K562 (cell line): ENCODE measurements around the gene CHAD. TPM values are rescaled to one million over a fixed set of nuclear protein-coding genes. Genes with fewer than 3 reads are reported as not detected.

ENCODE experiments used
- ATAC-seq: fragments of 200-7000 bp; cut with Tn5 transposase; 3 replicates; pipeline ENCODE4 v1.9.1; 2020; ENCODE audit warnings: moderate library complexity
- BruUV-seq: library from RNA; stranded (reverse); fragments of 400-500 nt; replicated peaks from 2 replicates; lab custom pipeline; 2021; lab: Mats Ljungman, UMichigan
- CTCF ChIA-PET: fragments of 300-600 bp; formaldehyde crosslinking; extraction: SDS; loops from one replicate; lab custom pipeline; 2021; ENCODE audit warnings: low intra/inter-chr PET ratio; lab: Yijun Ruan, JAX
- POLR2A ChIA-PET: fragments of 300-600, 350-650 bp; sonication (Branson Sonifier 250); formaldehyde crosslinking; extraction: SDS; loops from one replicate; lab custom pipeline; 2021; ENCODE audit warnings: antibody characterized with exemption, inconsistent platforms; lab: Yijun Ruan, JAX
- DNase-seq, 4 experiments: peaks; one replicate each; pipeline versions ENCODE4 v3.0.0 to v3.0.0-alpha.2; 2011 to 2018; ENCODE audit warnings: low spot score in 3 of 4, mixed read lengths in 3 of 4; ENCODE audit errors: extremely low read depth in 1 of 4
- FAIRE-seq: peaks from 2 replicates; lab custom pipeline; 2011; peaks lifted over from hg19 to GRCh38; lab: Jason Lieb, UNC
- H2AFZ ChIP-seq: 2 replicates; pipeline ENCODE4 v1.6.0; 2011; ENCODE audit warnings: low read depth, low read length, control low read depth, inconsistent platforms
- H3K27ac ChIP-seq: fragments of 200-600 bp; 3 replicates; pipeline ENCODE4 v1.8.0; 2011; ENCODE audit warnings: low read depth, mild to moderate bottlenecking, control low read depth, inconsistent platforms, low read length, moderate library complexity, mixed read lengths; ENCODE audit errors: extremely low read depth
- H3K27me3 ChIP-seq, 2 experiments: fragments of 300-600 bp in 1 of 2; 2 replicates in 1 of 2; 3 replicates in 1 of 2; pipeline versions ENCODE4 v1.6.0 to v1.8.0; 2011; ENCODE audit warnings: inconsistent platforms in 2 of 2, low read length in 2 of 2, mild to moderate bottlenecking in 1 of 2, mixed read lengths in 1 of 2, moderate library complexity in 1 of 2; ENCODE audit not compliant: control insufficient read depth in 2 of 2, insufficient read depth in 2 of 2
- H3K36me3 ChIP-seq: fragments of 300-600 bp; 3 replicates; pipeline ENCODE4 v1.8.0; 2011; ENCODE audit warnings: mild to moderate bottlenecking, low read length, inconsistent platforms; ENCODE audit not compliant: control insufficient read depth, insufficient read depth
- H3K4me1 ChIP-seq, 2 experiments: fragments of 200-600 bp in 1 of 2; replicated peaks in 1 of 2; 2 replicates in 1 of 2; 3 replicates in 1 of 2; pipeline versions ENCODE4 v1.5.1 to v1.8.0; 2011; ENCODE audit warnings: inconsistent platforms in 2 of 2, low read length in 2 of 2, mild to moderate bottlenecking in 1 of 2, mixed read lengths in 1 of 2, moderate library complexity in 1 of 2; ENCODE audit not compliant: control insufficient read depth in 2 of 2, insufficient read depth in 2 of 2
- H3K4me2 ChIP-seq: 2 replicates; pipeline ENCODE4 v1.6.1; 2011; ENCODE audit warnings: low read length, control low read depth, inconsistent platforms, mixed read lengths; ENCODE audit not compliant: insufficient read depth
- H3K4me3 ChIP-seq: fragments of 200-600 bp; sonication (generic), shearing (Covaris generic); 2 replicates; pipeline ENCODE4 v1.5.1; 2016; ENCODE audit warnings: control low read depth, inconsistent platforms
- H3K79me2 ChIP-seq: fragments of 200-600 bp; 3 replicates; pipeline ENCODE4 v1.8.0; 2011; ENCODE audit warnings: low read length, inconsistent platforms; ENCODE audit not compliant: control insufficient read depth, insufficient read depth
- H3K9ac ChIP-seq, 2 experiments: 2 replicates each; pipeline versions ENCODE4 v1.6.0 to v1.6.1; 2011; ENCODE audit warnings: low read depth in 2 of 2, low read length in 2 of 2, control low read depth in 1 of 2, inconsistent platforms in 1 of 2, mild to moderate bottlenecking in 1 of 2, mixed read lengths in 1 of 2; ENCODE audit not compliant: insufficient read depth in 1 of 2
- H3K9me1 ChIP-seq: one replicate; pipeline ENCODE4 v1.6.0; 2011; ENCODE audit warnings: inconsistent platforms, mild to moderate bottlenecking, low read length, moderate library complexity; ENCODE audit not compliant: control insufficient read depth, insufficient read depth
- H3K9me3 ChIP-seq: replicated peaks from 2 replicates; pipeline ENCODE4 v1.5.1; 2011; ENCODE audit warnings: low read depth, low read length, inconsistent platforms; ENCODE audit not compliant: control insufficient read depth, insufficient read depth
- H4K20me1 ChIP-seq: replicated peaks from 2 replicates; pipeline ENCODE4 v1.6.1; 2011; ENCODE audit warnings: low read length, inconsistent platforms, mixed read lengths; ENCODE audit not compliant: control insufficient read depth, insufficient read depth
- CHD1 ChIP-seq: fragments of 200-600 bp; sonication (generic); IDR thresholded peaks from one replicate; pipeline ENCODE4 v1.6.1; 2012; ENCODE audit warnings: mild to moderate bottlenecking, moderate library complexity, low read length, inconsistent platforms
- CXXC5 ChIP-seq: fragments of 250-450 bp; sonication (Bioruptor Pico); IDR thresholded peaks from 2 replicates; pipeline ENCODE4 v1.8.0; 2022; ENCODE audit warnings: inconsistent platforms, mild to moderate bottlenecking, moderate library complexity
- EP300 ChIP-seq: IDR thresholded peaks from 2 replicates; pipeline ENCODE4 v1.6.1; 2012; ENCODE audit warnings: low read length, improper control_type of control experiment
- HCFC1 ChIP-seq: IDR thresholded peaks from 2 replicates; pipeline ENCODE4 v1.6.1; 2012; ENCODE audit warnings: low read depth, low read length, improper control_type of control experiment
- L3MBTL2 ChIP-seq: fragments of 450-650 bp; IDR thresholded peaks from 2 replicates; pipeline ENCODE4 v1.6.1; 2016; ENCODE audit warnings: mild to moderate bottlenecking, moderate library complexity
- SREBF1 ChIP-seq: fragments of 150-350 bp; IDR thresholded peaks from 2 replicates; pipeline ENCODE4 v1.6.1; 2014; ENCODE audit warnings: antibody characterized with exemption, low read depth, low read length, borderline replicate concordance
- TAF9B ChIP-seq: fragments of 450-650 bp; IDR thresholded peaks from 2 replicates; pipeline ENCODE4 v1.6.1; 2018; ENCODE audit warnings: mild to moderate bottlenecking; ENCODE audit not compliant: partially characterized antibody
- USF2 ChIP-seq: sonication (generic); formaldehyde crosslinking; IDR thresholded peaks from 2 replicates; pipeline ENCODE4 v1.5.0; 2020; ENCODE audit warnings: missing genetic modification reagents
- ZEB2 ChIP-seq: fragments of 450-650 bp; IDR thresholded peaks from 2 replicates; pipeline ENCODE4 v1.6.1; 2016
- ZNF3 ChIP-seq: fragments of 250-450 bp; sonication (Bioruptor Pico); IDR thresholded peaks from 2 replicates; pipeline ENCODE4 v1.5.0; 2021; ENCODE audit warnings: mild to moderate bottlenecking, moderate library complexity
- ZNF444 ChIP-seq: fragments of 250-450 bp; sonication (Bioruptor Pico); IDR thresholded peaks from 2 replicates; pipeline ENCODE4 v1.4.0; 2020; ENCODE audit warnings: mild to moderate bottlenecking, moderate library complexity
- ZNF780A ChIP-seq: fragments of 250-450 bp; sonication (Bioruptor Pico); IDR thresholded peaks from 2 replicates; pipeline ENCODE4 v1.5.0; 2021; ENCODE audit warnings: mild to moderate bottlenecking
- ZZZ3 ChIP-seq: fragments of 450-650 bp; IDR thresholded peaks from 2 replicates; pipeline ENCODE4 v1.6.1; 2016; ENCODE audit warnings: antibody characterized with exemption, mild to moderate bottlenecking, moderate library complexity
- WGBS: fragments of 100-300 bp; shearing (Covaris generic); methylation state at CpG from one replicate; pipeline ENCODE4 v1.1.6; 2016; ENCODE audit warnings: low coverage, mixed read lengths; ENCODE audit not compliant: insufficient coverage; ENCODE audit errors: missing lambda C conversion rate; 5-methylcytosine and 5-hydroxymethylcytosine counted together
- in situ Hi-C: fragments of 300-500 bp; cut with MboI; formaldehyde crosslinking; loops from 4 replicates; pipeline ENCODE4 v1.15.0; 2018; ENCODE audit warnings: inconsistent platforms, mixed read lengths
- intact Hi-C: fragments of 100-400 bp; cut with micrococcal nuclease; formaldehyde crosslinking; loops from 2 replicates; pipeline ENCODE4 v1.14.2; 2022
- polyA plus RNA-seq, 8 experiments: library from polyadenylated mRNA; depleted of rRNA in 4 of 8; stranded (reverse) in 5 of 8; unstranded in 3 of 8; fragments of >200 nt; fragmentation: Nextera tagmentation in 2 of 8; fragmentation: Illumina TruSeq in 1 of 8; extraction: Ambion mirVana in 2 of 8; extraction: Trizol in 1 of 8; gene quantifications; 2 replicates each; pipeline versions ENCODE4 v1.2.1 to v1.2.3, GENCODE V29; 2011 to 2014; ENCODE audit warnings: inconsistent platforms in 1 of 8, missing spikeins in 1 of 8
- total RNA-seq, 7 experiments: library from RNA; depleted of rRNA in 6 of 7; stranded (reverse); fragments of >200 nt in 6 of 7; fragmentation: Illumina TruSeq in 2 of 7; extraction: Trizol in 2 of 7; gene quantifications; 2 replicates each; pipeline versions ENCODE4 v1.2.1 to v1.2.3, GENCODE V29; 2011 to 2021; ENCODE audit warnings: low replicate concordance in 1 of 7
- TF ChIP-seq, protein P1 (sequence below): IDR thresholded peaks from 2 replicates; pipeline ENCODE4 v1.6.1; 2011; ENCODE audit warnings: borderline replicate concordance, low read depth, mild to moderate bottlenecking, moderate library complexity, low read length; ENCODE audit not compliant: insufficient read depth, poor library complexity, severe bottlenecking
- TF ChIP-seq, protein P2 (sequence below): sonication (generic); formaldehyde crosslinking; IDR thresholded peaks from 2 replicates; pipeline ENCODE4 v1.8.1; 2023; ENCODE audit warnings: mild to moderate bottlenecking, missing genetic modification reagents, moderate library complexity

CHAD gene
- total and polyA plus RNA-seq, 9 of the 15 experiments (the other 6 are each of a cell fraction or from before 2014, with no cell fraction given), result not detected

DNA sequence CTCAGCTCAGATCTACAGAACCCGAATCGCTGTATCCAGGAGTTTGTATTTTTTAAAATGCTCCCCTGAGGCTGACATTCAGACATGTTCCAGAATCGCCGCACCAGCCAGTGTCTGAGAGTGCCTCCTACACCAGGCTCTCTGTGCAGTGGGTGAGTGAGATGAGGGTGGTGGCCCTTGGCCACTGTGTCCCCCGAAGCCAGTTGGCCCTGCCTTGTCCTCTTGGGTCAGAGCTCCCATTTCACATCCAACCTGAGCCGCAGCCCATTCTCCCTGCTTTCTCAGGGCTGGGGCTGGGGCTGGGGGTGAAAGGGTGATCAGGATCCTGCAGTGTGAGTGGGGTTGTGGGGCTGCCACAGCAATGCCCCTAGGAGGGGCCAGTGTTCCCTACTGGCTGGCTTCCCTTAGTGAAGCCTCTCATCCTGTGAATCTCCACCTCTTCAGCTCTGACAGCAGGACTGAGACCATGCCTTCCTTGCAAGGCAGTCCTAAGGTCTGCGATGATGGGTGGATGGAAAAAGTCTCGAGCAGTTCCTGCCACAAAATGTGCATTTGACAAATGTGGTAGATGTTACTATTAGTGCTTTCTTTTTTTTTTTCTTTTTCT, 26.6 kb upstream of the CHAD start (continued):
- TF ChIP-seq, protein P1, sequence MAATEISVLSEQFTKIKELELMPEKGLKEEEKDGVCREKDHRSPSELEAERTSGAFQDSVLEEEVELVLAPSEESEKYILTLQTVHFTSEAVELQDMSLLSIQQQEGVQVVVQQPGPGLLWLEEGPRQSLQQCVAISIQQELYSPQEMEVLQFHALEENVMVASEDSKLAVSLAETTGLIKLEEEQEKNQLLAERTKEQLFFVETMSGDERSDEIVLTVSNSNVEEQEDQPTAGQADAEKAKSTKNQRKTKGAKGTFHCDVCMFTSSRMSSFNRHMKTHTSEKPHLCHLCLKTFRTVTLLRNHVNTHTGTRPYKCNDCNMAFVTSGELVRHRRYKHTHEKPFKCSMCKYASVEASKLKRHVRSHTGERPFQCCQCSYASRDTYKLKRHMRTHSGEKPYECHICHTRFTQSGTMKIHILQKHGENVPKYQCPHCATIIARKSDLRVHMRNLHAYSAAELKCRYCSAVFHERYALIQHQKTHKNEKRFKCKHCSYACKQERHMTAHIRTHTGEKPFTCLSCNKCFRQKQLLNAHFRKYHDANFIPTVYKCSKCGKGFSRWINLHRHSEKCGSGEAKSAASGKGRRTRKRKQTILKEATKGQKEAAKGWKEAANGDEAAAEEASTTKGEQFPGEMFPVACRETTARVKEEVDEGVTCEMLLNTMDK, result no peak

DNA sequence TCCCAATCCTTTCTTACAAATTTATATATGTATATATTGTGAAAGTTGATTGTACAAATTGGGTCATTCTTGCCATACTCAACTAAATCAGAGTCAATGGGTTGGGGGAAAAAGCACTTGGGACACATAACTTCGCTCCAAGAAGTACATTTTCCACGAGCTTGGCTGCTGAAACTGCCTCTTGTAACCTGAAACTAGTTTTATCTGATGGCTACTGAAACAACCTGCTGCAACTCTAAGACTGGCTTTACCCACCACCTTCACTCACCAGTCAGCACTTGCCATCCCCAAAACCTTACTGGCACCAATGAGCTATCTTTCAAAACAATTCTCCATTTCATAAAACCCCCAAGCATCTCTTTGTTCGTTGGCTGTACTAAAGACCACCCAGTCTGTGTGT, 25.1 kb upstream of the CHAD start:
- intact Hi-C loops, result no loop called here
- FAIRE-seq (no peak), ATAC-seq (0 out of 3 replicates have a peak, but pooled peaks have one; percentile 32), DNase-seq (no peak)
- no TSS peak for BruUV-seq
- no peaks in the 10 kb centered on the region; a peak in 1 of 5 replicates for H3K27me3 ChIP-seq
- 0 out of 2 replicates have a peak, but pooled peaks have one; percentile 23 for TF ChIP-seq HCFC1
- no peak for TF ChIP-seq ZZZ3
- no peak for TF ChIP-seq USF2 (CRISPR knock-in tag)
- no peak for TF ChIP-seq ZNF3 (CRISPR knock-in tag)
- TF ChIP-seq CHD1, result no peak
- TF ChIP-seq CXXC5 (CRISPR knock-in tag), result no peak
- no peak for TF ChIP-seq L3MBTL2
- TF ChIP-seq SREBF1, result no peak
- TF ChIP-seq TAF9B, result no peak
- peak; percentile 99 for TF ChIP-seq ZEB2
- TF ChIP-seq ZNF444 (CRISPR knock-in tag), result no peak
- TF ChIP-seq, protein P2, sequence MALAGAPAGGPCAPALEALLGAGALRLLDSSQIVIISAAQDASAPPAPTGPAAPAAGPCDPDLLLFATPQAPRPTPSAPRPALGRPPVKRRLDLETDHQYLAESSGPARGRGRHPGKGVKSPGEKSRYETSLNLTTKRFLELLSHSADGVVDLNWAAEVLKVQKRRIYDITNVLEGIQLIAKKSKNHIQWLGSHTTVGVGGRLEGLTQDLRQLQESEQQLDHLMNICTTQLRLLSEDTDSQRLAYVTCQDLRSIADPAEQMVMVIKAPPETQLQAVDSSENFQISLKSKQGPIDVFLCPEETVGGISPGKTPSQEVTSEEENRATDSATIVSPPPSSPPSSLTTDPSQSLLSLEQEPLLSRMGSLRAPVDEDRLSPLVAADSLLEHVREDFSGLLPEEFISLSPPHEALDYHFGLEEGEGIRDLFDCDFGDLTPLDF, result no peak
- TF ChIP-seq EP300, result peak; percentile 95
- TF ChIP-seq ZNF780A (CRISPR knock-in tag), result no peak
- H3K4me2 ChIP-seq, result no peak overlapping the region
- whole genome bisulfite sequencing, result 2% methylated on average over 3 of the region's 3 CpGs
- H3K36me3 ChIP-seq, result no peaks in the 10 kb centered on the region
- H3K4me3 ChIP-seq, result no peak overlapping the region
- no peak overlapping the region for H3K9ac ChIP-seq
- no peaks in the 10 kb centered on the region for H3K9me1 ChIP-seq
- H3K79me2 ChIP-seq, result no peaks in the 10 kb centered on the region
- no peaks in the 10 kb centered on the region; a peak in 2 of 5 replicates for H3K4me1 ChIP-seq
- H3K27ac ChIP-seq, result no peak overlapping the region
- H4K20me1 ChIP-seq, result no peaks in the 10 kb centered on the region
- no peak overlapping the region for H2AFZ ChIP-seq
- POLR2A ChIA-PET, result interaction anchor here (0.8 to 1.6 kb wide), 3 partner anchors 9 to 34 kb away, joined by 3 to 7 read pairs (median 3); no protein-coding TSS in a partner anchor
- CTCF ChIA-PET, result no interaction called here
- no peaks in the 10 kb centered on the region for H3K9me3 ChIP-seq
- in situ Hi-C loops, result no loop called here
